ENCODE measurements around the gene ID3. TPM values are rescaled to one million over a fixed set of nuclear protein-coding genes. Genes with fewer than 3 reads are reported as not detected.

The ID3 gene
- total RNA-seq, 2 donors from 2014 or later: 65.9 to 118 TPM

- intact Hi-C loops (cut with DNase I): no loop called here
- Histone ChIP-seq H3K4me3 (no peak overlapping the region), H3K36me3 (replicated peaks in 1 of 2; ENCODE audit: insufficient read depth in 1 of 2, low read depth in 2 of 2) (no peaks in the 10 kb centered on the region), H3K4me1 (no peaks in the 10 kb centered on the region), H3K9me3 (no peaks in the 10 kb centered on the region), H3K27me3 (no peaks in the 10 kb centered on the region), H3K27ac (peak overlapping the region in 2 of 4 donors; percentile 24 to 41)
- 73 to 83% methylated on average over 7 of the region's 7 CpGs for WGBS, 2 donors
- ATAC-seq (no peak), DNase-seq (no peak)
- TF ChIP-seq CTCF (IDR thresholded peaks at IDR 0.05) (no peak), POLR2A (IDR thresholded peaks at IDR 0.05) (no peak)
These were observed 17.2 kb upstream of the ID3 start for GRCh38 chr1:23576338-23577055.

GRCh38 chr1:23575226-23575810, 16.0 kb upstream of the ID3 start:
- intact Hi-C loops (cut with DNase I): no loop called here
- Histone ChIP-seq H3K4me3 (no peak overlapping the region), H3K9me3 (no peaks in the 10 kb centered on the region), H3K27ac (no peak overlapping the region), H3K4me1 (no peaks in the 10 kb centered on the region), H3K27me3 (no peaks in the 10 kb centered on the region), H3K36me3 (replicated peaks in 1 of 2; ENCODE audit: insufficient read depth in 1 of 2, low read depth in 2 of 2) (no peaks in the 10 kb centered on the region)
- ATAC-seq (no peak), DNase-seq (no peak)
- WGBS, 2 donors: 79 to 88% methylated on average over 5 of the region's 5 CpGs
- TF ChIP-seq POLR2A (IDR thresholded peaks at IDR 0.05): no peak

GRCh38 chr1:23574265-23574754, 15.0 kb upstream of the ID3 start:
- TF ChIP-seq POLR2A (IDR thresholded peaks at IDR 0.05): no peak
- no peak for TF ChIP-seq CTCF (IDR thresholded peaks at IDR 0.05)
- no peaks in the 10 kb centered on the region for H3K9me3 ChIP-seq
- intact Hi-C loops (cut with DNase I): no loop called here
- H3K36me3 ChIP-seq (replicated peaks in 1 of 2; ENCODE audit: insufficient read depth in 1 of 2, low read depth in 2 of 2): no peaks in the 10 kb centered on the region
- no peaks in the 10 kb centered on the region for H3K4me1 ChIP-seq
- H3K4me3 ChIP-seq: no peak overlapping the region
- no peak overlapping the region for H3K27ac ChIP-seq
- ATAC-seq (no peak), DNase-seq (no peak)
- H3K27me3 ChIP-seq: no peaks in the 10 kb centered on the region
- 71 to 75% methylated on average over 2 of the region's 2 CpGs for WGBS, 2 donors

- no peak for TF ChIP-seq CTCF (IDR thresholded peaks at IDR 0.05)
- TF ChIP-seq POLR2A (IDR thresholded peaks at IDR 0.05): no peak
- WGBS, 2 donors: 54 to 84% methylated on average over 4 of the region's 4 CpGs
- peaks cover 4% of the 10 kb centered on the region for H3K4me1 ChIP-seq
- ATAC-seq: no peak
- no peaks in the 10 kb centered on the region for H3K36me3 ChIP-seq (replicated peaks in 1 of 2; ENCODE audit: insufficient read depth in 1 of 2, low read depth in 2 of 2)
- no peak for DNase-seq
- H3K9me3 ChIP-seq: no peaks in the 10 kb centered on the region
- intact Hi-C loops (cut with DNase I): no loop called here
- H3K27me3 ChIP-seq: no peaks in the 10 kb centered on the region
- no peak overlapping the region for H3K4me3 ChIP-seq
- H3K27ac ChIP-seq: no peak overlapping the region
These were observed 14.4 kb upstream of the ID3 start for GRCh38 chr1:23573574-23574182.

GRCh38 chr1:23571465-23571864, 12.2 kb upstream of the ID3 start:
- Histone ChIP-seq H3K4me1 (peaks cover 14% of the 10 kb centered on the region), H3K4me3 (no peak overlapping the region), H3K27me3 (no peaks in the 10 kb centered on the region), H3K27ac (no peak overlapping the region), H3K9me3 (no peaks in the 10 kb centered on the region), H3K36me3 (replicated peaks in 1 of 2; ENCODE audit: insufficient read depth in 1 of 2, low read depth in 2 of 2) (no peaks in the 10 kb centered on the region)
- no peak for TF ChIP-seq CTCF (IDR thresholded peaks at IDR 0.05)
- TF ChIP-seq POLR2A (IDR thresholded peaks at IDR 0.05): no peak
- DNase-seq: no peak
- ATAC-seq: no peak
- 64 to 78% methylated on average over 3 of the region's 3 CpGs for WGBS, 2 donors
- intact Hi-C loops (cut with DNase I): no loop called here
